Panc1 (cell line): ENCODE results near the gene CLPTM1L. TPM values are rescaled to one million over a fixed set of nuclear protein-coding genes. Genes with fewer than 3 reads are reported as not detected.
A peak's percentile ranks its signal among the peaks of the same experiment; 100 is the strongest.

Experiments
- ATAC-seq: fragments of 200-7000 bp; cut with Tn5 transposase; 2 replicates; pipeline ENCODE4 v1.9.1; 2020; ENCODE audit warnings: mild to moderate bottlenecking, moderate library complexity
- BruUV-seq: library from RNA; stranded (reverse); fragments of 400-500 nt; replicated peaks from 2 replicates; lab custom pipeline; 2021; lab: Mats Ljungman, UMichigan
- CTCF ChIA-PET: fragments of 300-600 bp; sonication (Branson Sonifier 250); formaldehyde crosslinking; loops from one replicate; lab custom pipeline; 2022; ENCODE audit warnings: antibody characterized with exemption; lab: Charles Lee
- POLR2A ChIA-PET: fragments of 300-600 bp; sonication (Branson Sonifier 250); formaldehyde crosslinking; loops from one replicate; lab custom pipeline; 2022; ENCODE audit warnings: antibody characterized with exemption; lab: Charles Lee
- DNase-seq: peaks from one replicate; pipeline ENCODE4 v3.0.0-alpha.2; 2010; ENCODE audit warnings: low read depth, low spot score
- H3K27ac ChIP-seq: 2 replicates; pipeline ENCODE4 v1.5.1; 2011; ENCODE audit warnings: mild to moderate bottlenecking, low read length, inconsistent platforms
- H3K27me3 ChIP-seq: fragments of 200-500 bp; sonication (Bioruptor generic); 2 replicates; pipeline ENCODE4 v1.6.0; 2014; ENCODE audit warnings: low read length, inconsistent platforms; ENCODE audit not compliant: control insufficient read depth, insufficient read depth
- H3K36me3 ChIP-seq: fragments of 200-500 bp; sonication (Bioruptor generic); 2 replicates; pipeline ENCODE4 v1.5.1; 2014; ENCODE audit warnings: inconsistent platforms, mild to moderate bottlenecking, low read length, moderate library complexity; ENCODE audit not compliant: control insufficient read depth, insufficient read depth
- H3K4me1 ChIP-seq: 2 replicates; pipeline ENCODE4 v1.5.1; 2011; ENCODE audit warnings: inconsistent platforms, mild to moderate bottlenecking, low read length, moderate library complexity; ENCODE audit not compliant: control insufficient read depth, insufficient read depth
- H3K4me3 ChIP-seq, 2 experiments: 2 replicates each; pipeline ENCODE4 v1.5.1; 2011 to 2012; ENCODE audit warnings: low read depth in 2 of 2, low read length in 2 of 2, mild to moderate bottlenecking in 2 of 2, inconsistent platforms in 1 of 2, moderate library complexity in 1 of 2
- H3K9me3 ChIP-seq: fragments of 200-500 bp; sonication (Bioruptor generic); 2 replicates; pipeline ENCODE4 v1.5.1; 2014; ENCODE audit warnings: low read depth, mild to moderate bottlenecking, inconsistent platforms, low read length, moderate library complexity; ENCODE audit not compliant: control insufficient read depth, insufficient read depth
- CTCF ChIP-seq: fragments of 450-650 bp; IDR thresholded peaks from 2 replicates; pipeline ENCODE4 v1.5.1; 2017; ENCODE audit warnings: mild to moderate bottlenecking
- POLR2AphosphoS5 ChIP-seq: IDR thresholded peaks from 2 replicates; pipeline ENCODE4 v1.6.1; 2012; ENCODE audit warnings: mild to moderate bottlenecking, low read depth, low read length, moderate library complexity
- SIN3A ChIP-seq: IDR thresholded peaks from 2 replicates; pipeline ENCODE4 v1.6.1; 2012; ENCODE audit warnings: low read depth, mild to moderate bottlenecking, low read length, moderate library complexity, borderline replicate concordance; ENCODE audit not compliant: insufficient read depth
- TCF7L2 ChIP-seq: IDR thresholded peaks from 2 replicates; pipeline ENCODE4 v1.6.1; 2011; ENCODE audit warnings: mild to moderate bottlenecking, low read depth, low read length, inconsistent platforms
- in situ Hi-C: cut with HindIII; loops from 2 replicates; pipeline ENCODE4 v1.10.0; 2016; ENCODE audit warnings: low sequenced_read_pairs, low pct_unique_long_range_greater_than_20kb
- intact Hi-C: fragments of 100-400 bp; cut with micrococcal nuclease; formaldehyde crosslinking; loops from one replicate; pipeline ENCODE4 v1.10.0; 2022; ENCODE audit not compliant: unreplicated experiment
- total RNA-seq: library from RNA; stranded (reverse); gene quantifications from one replicate; pipeline ENCODE4 v1.2.1, GENCODE V29; 2021; ENCODE audit not compliant: unreplicated experiment
- TF ChIP-seq, protein P1 (sequence below), 2 experiments: IDR thresholded peaks; 2 replicates each; pipeline ENCODE4 v1.6.1; 2011 to 2012; ENCODE audit warnings: low read depth in 2 of 2, control low read depth in 1 of 2, low read length in 1 of 2, mild to moderate bottlenecking in 1 of 2, moderate library complexity in 1 of 2; ENCODE audit not compliant: insufficient read depth in 1 of 2

The CLPTM1L gene
- total RNA-seq, 1 experiment from 2014 or later, result 188 TPM

DNA sequence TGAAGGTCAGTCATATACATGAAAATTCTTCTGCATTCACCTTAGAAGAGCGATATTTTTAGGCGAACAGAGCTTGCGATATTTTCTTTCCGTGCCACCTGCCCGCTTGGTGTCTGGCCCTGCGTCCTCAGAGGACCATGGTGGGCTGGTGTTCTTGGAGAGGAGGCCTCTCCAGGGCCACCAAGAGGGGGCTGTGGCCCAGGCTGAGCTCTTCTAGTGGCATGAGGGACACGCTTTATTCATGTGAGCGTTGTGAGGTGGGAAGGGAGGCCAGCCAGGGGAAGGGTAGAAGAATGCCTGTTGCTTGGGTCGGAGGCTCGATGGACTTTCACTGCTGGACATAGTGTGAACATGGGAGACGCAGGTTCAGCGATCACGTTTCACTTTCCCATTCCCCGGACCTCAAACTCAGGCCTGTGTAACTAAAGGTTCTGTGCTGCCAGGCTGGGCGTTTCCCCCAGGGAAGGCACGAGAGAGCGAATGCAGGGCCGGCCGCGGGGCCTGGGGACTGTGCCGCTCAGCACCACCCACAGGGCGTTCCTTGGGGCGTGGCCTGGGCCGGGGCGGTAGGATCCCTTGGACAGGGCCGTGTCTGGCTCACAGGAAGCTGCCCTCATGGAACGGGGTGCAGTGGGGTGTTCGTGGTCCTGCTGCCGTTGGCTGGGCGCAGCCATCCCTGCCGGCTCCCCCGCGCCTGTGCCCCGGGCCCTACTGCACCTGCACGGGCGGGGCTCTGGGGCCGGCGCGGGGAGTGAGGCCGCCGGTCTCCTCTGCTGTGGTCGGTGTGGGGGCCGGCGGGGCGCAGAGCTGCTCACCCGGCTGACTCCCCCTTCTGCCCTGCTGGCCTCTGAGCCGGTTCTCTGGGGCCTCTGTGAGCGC, 40.7 kb upstream of the CLPTM1L start:
- peak overlapping the region; percentile 52 to 62 for H3K4me3 ChIP-seq
- no peaks in the 10 kb centered on the region for H3K9me3 ChIP-seq
- ChIA-PET CTCF (interaction anchor here (0.6 kb wide), 1 partner anchor 22 kb away, joined by 4 read pairs; no protein-coding TSS in a partner anchor), POLR2A (no interaction called here)
- no peaks in the 10 kb centered on the region for H3K36me3 ChIP-seq
- intact Hi-C loops (no loop called here), in situ Hi-C loops (no loop called here)
- DNase-seq, result no peak
- ATAC-seq, result peak; percentile 94
- no TSS peak for BruUV-seq
- TF ChIP-seq POLR2AphosphoS5, result no peak
- TF ChIP-seq, protein P1, sequence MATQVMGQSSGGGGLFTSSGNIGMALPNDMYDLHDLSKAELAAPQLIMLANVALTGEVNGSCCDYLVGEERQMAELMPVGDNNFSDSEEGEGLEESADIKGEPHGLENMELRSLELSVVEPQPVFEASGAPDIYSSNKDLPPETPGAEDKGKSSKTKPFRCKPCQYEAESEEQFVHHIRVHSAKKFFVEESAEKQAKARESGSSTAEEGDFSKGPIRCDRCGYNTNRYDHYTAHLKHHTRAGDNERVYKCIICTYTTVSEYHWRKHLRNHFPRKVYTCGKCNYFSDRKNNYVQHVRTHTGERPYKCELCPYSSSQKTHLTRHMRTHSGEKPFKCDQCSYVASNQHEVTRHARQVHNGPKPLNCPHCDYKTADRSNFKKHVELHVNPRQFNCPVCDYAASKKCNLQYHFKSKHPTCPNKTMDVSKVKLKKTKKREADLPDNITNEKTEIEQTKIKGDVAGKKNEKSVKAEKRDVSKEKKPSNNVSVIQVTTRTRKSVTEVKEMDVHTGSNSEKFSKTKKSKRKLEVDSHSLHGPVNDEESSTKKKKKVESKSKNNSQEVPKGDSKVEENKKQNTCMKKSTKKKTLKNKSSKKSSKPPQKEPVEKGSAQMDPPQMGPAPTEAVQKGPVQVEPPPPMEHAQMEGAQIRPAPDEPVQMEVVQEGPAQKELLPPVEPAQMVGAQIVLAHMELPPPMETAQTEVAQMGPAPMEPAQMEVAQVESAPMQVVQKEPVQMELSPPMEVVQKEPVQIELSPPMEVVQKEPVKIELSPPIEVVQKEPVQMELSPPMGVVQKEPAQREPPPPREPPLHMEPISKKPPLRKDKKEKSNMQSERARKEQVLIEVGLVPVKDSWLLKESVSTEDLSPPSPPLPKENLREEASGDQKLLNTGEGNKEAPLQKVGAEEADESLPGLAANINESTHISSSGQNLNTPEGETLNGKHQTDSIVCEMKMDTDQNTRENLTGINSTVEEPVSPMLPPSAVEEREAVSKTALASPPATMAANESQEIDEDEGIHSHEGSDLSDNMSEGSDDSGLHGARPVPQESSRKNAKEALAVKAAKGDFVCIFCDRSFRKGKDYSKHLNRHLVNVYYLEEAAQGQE (IDR thresholded peaks at IDR 0.05; ENCODE audit: insufficient read depth in 1 of 2, low read depth in 2 of 2, low read length in 1 of 2), result no peak
- TF ChIP-seq CTCF, result no peak
- TF ChIP-seq SIN3A, result no peak
- no peak for TF ChIP-seq TCF7L2
- H3K27ac ChIP-seq, result no peak overlapping the region
- peaks cover 8% of the 10 kb centered on the region for H3K27me3 ChIP-seq
- peaks cover 3% of the 10 kb centered on the region for H3K4me1 ChIP-seq

- DNase-seq (no peak), ATAC-seq (no peak)
- intact Hi-C loops (no loop called here), in situ Hi-C loops (no loop called here)
- no peak overlapping the region for H3K4me3 ChIP-seq
- no peak for TF ChIP-seq TCF7L2
- BruUV-seq, result no TSS peak
- ChIA-PET CTCF (interaction anchor here (0.6 kb wide), 2 partner anchors 9 to 210 kb away, joined by 3 to 4 read pairs; no protein-coding TSS in a partner anchor), POLR2A (no interaction called here)
- H3K27ac ChIP-seq, result no peak overlapping the region
- no peaks in the 10 kb centered on the region for H3K36me3 ChIP-seq
- peaks cover 3% of the 10 kb centered on the region for H3K4me1 ChIP-seq
- peaks cover 8% of the 10 kb centered on the region for H3K27me3 ChIP-seq
- no peaks in the 10 kb centered on the region for H3K9me3 ChIP-seq
Observed at GRCh38 chr5:1384521-1384920, 39.6 kb upstream of the CLPTM1L start.

DNA sequence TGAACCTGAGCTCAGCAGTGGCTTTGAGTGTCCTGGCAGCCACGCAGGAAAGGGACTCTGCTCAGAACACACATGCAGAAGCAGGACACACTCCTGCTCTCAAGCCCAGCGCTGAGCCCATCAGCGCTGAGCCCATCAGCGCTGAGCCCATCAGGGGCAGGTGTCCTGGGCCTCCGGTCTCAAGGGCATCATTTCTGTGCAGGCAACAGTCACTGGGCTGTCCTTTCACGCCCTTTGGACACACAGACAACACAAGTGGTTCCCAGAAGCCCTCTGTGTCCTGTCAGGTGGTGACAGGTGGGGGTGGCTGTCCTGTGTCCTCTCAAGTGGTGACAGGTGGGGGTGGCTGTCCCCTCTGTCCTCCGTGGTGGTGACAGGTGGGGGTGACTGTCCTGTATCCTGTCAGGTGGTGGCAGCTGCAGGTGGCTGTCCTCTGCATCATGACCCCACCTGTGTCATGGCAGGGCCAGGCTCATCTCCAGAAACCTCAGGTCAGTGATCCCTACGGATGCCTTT, 39.0 kb upstream of the CLPTM1L start:
- intact Hi-C loops (no loop called here), in situ Hi-C loops (no loop called here)
- Histone ChIP-seq H3K27me3 (peaks cover 8% of the 10 kb centered on the region), H3K27ac (no peak overlapping the region), H3K9me3 (no peaks in the 10 kb centered on the region), H3K36me3 (no peaks in the 10 kb centered on the region), H3K4me1 (peaks cover 3% of the 10 kb centered on the region), H3K4me3 (no peak overlapping the region)
- ChIA-PET CTCF (no interaction called here), POLR2A (no interaction called here)
- no peak for ATAC-seq
- no peak for DNase-seq
- no TSS peak for BruUV-seq
- TF ChIP-seq POLR2AphosphoS5, result no peak
- TF ChIP-seq SIN3A, result no peak
- TF ChIP-seq, protein P1 (IDR thresholded peaks at IDR 0.05; ENCODE audit: insufficient read depth in 1 of 2, low read depth in 2 of 2, low read length in 1 of 2), result no peak
- no peak for TF ChIP-seq TCF7L2
- TF ChIP-seq CTCF, result no peak
